ENCODE results near the gene PRDX4. TPM values are rescaled to one million over a fixed set of nuclear protein-coding genes. Genes with fewer than 3 reads are reported as not detected.

The PRDX4 gene
- total RNA-seq, 4 donors from 2014 or later: 64.5 to 146 (median 109) TPM

DNA sequence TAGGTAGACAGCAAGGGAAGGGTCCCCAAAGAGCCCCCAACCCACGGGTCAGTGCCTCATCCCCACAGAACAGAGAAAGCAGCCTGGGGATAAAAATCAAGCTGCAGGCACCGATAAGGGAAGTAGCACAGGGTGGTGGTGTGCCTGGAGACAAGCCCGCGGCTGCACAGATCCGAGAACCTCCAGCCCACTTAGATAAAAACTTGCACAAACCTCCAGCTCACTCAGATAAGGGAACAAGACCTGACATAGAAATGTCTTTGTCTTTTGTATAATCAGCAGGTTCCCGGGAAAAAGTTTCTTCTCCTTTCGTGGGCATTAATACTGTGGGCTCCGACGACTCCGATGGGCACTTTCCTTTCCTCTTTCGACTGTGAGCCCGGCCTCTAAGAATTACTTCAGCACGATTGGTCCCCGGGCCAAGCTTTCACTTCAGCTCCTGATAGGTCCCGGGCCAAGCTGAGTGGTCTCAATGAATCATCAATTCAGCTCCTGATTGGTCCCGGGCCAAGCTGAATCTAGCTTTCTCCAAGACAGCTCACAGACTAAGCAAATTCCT, 32.4 kb downstream of the PRDX4 start:
- Histone ChIP-seq H3K27me3 (no peaks in the 10 kb centered on the region), H3K36me3 (peaks cover 4% of the 10 kb centered on the region in 2 donors), H3K27ac (no peak overlapping the region), H3K9me3 (no peaks in the 10 kb centered on the region), H3K4me3 (replicated peaks in 1 of 3) (no peak overlapping the region), H3K4me1 (no peaks in the 10 kb centered on the region)
- DNase-seq: peak in 1 of 2 donors; percentile 3
- WGBS, 2 donors: 75 to 83% methylated on average over 4 to 11 of the region's 16 CpGs
- intact Hi-C loops (cut with DNase I): no loop called here
- TF ChIP-seq POLR2A (IDR thresholded peaks at IDR 0.05): no peak
- TF ChIP-seq, protein P1, sequence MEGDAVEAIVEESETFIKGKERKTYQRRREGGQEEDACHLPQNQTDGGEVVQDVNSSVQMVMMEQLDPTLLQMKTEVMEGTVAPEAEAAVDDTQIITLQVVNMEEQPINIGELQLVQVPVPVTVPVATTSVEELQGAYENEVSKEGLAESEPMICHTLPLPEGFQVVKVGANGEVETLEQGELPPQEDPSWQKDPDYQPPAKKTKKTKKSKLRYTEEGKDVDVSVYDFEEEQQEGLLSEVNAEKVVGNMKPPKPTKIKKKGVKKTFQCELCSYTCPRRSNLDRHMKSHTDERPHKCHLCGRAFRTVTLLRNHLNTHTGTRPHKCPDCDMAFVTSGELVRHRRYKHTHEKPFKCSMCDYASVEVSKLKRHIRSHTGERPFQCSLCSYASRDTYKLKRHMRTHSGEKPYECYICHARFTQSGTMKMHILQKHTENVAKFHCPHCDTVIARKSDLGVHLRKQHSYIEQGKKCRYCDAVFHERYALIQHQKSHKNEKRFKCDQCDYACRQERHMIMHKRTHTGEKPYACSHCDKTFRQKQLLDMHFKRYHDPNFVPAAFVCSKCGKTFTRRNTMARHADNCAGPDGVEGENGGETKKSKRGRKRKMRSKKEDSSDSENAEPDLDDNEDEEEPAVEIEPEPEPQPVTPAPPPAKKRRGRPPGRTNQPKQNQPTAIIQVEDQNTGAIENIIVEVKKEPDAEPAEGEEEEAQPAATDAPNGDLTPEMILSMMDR (IDR thresholded peaks at IDR 0.05): no peak

DNA sequence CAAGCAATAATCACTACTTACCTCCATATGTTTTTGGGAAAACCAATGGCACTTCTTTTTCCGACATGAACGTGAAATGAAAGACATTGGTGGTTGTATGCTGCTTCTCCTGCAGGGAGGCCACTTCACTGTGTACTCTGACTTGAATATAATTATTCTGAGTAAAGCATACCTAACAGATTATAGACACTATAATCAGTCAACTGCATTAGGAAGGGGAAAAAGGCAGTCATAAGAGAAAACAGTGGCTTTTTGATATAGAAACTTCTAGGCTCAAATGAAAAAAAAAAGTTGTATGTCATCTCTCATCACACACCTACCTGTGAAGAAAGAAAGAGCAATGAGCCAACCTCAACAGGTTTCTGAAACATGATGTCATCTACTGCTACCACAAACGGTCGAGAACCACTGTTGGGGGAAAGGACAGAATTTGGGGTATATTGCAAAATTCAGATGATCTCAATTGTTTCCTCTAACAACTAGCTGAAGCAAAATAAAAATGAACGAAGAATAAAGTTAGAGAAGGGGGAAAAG, 37.4 kb downstream of the PRDX4 start:
- no peak for DNase-seq
- H3K27ac ChIP-seq: no peak overlapping the region
- no peaks in the 10 kb centered on the region for H3K4me1 ChIP-seq
- peaks cover 4 to 12% of the 10 kb centered on the region in 2 donors for H3K36me3 ChIP-seq
- H3K4me3 ChIP-seq (replicated peaks in 1 of 3): no peak overlapping the region
- H3K27me3 ChIP-seq: no peaks in the 10 kb centered on the region
- H3K9me3 ChIP-seq: no peaks in the 10 kb centered on the region
- intact Hi-C loops (cut with DNase I): no loop called here
- 93 to 95% methylated on average over 5 of the region's 5 CpGs for WGBS, 2 donors
- no peak for TF ChIP-seq POLR2A (IDR thresholded peaks at IDR 0.05)
- TF ChIP-seq, protein P1 (IDR thresholded peaks at IDR 0.05): no peak

DNA sequence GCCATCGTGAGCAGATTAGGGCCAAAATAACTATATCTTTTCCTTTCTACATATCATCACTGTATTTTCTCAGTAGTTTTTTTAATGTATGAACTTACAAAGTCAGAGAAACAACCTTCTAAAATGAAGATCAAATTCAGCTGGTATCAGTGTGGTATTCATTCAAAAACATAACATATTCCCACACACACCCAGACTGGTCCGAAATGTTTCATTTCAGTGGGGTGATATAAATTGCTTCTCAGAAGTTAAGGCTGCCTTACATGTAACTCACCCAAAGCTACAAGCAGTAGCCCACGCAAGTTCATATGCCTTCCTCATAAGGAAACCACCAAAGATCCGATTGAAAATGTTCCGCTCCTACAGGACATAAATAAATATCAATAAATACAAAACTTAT, 37.9 kb downstream of the PRDX4 start:
- DNase-seq: no peak
- TF ChIP-seq, protein P1 (IDR thresholded peaks at IDR 0.05): no peak
- TF ChIP-seq POLR2A (IDR thresholded peaks at IDR 0.05): no peak
- Histone ChIP-seq H3K4me3 (replicated peaks in 1 of 3) (no peak overlapping the region), H3K36me3 (peaks cover 4 to 12% of the 10 kb centered on the region in 2 donors), H3K27me3 (no peaks in the 10 kb centered on the region), H3K9me3 (no peaks in the 10 kb centered on the region), H3K27ac (no peak overlapping the region), H3K4me1 (no peaks in the 10 kb centered on the region)
- intact Hi-C loops (cut with DNase I): no loop called here
- WGBS, 2 donors: 97 to 99% methylated on average over 5 of the region's 5 CpGs

DNA sequence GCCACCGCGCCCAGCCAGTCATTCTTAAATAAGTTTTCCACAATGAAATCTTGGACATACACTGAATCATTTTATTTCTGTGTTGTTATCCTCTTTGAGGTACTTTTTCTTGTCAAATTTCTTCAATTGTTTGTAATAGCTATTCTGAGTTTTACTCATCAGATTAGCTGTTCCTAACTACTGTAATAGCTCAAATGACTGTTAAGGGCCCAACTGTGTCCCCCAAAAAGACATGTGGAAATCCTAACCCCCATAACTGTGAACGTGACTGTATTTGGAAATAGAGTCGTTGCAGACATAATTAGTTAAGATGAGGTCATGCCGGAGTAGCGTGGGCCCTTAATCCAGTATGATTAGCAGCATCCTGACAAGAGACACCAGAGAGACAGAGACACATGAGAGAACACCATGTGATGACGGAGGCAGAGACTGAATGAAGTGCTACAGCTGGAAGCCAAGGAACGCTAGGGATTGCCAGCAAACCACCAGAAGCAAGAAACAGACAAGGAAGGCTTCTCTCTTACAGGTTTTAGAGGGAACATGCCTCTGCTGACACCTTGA, 52.9 kb downstream of the PRDX4 start:
- Histone ChIP-seq H3K4me1 (no peaks in the 10 kb centered on the region), H3K27me3 (no peaks in the 10 kb centered on the region), H3K27ac (no peak overlapping the region), H3K9me3 (no peaks in the 10 kb centered on the region), H3K4me3 (replicated peaks in 1 of 3) (no peak overlapping the region), H3K36me3 (peaks cover 4 to 5% of the 10 kb centered on the region in 2 donors)
- intact Hi-C loops (cut with DNase I): no loop called here
- TF ChIP-seq, protein P1 (IDR thresholded peaks at IDR 0.05): no peak
- TF ChIP-seq POLR2A (IDR thresholded peaks at IDR 0.05): no peak
- DNase-seq: no peak
- WGBS, 2 donors: 86 to 96% methylated on average over 8 of the region's 8 CpGs

DNA sequence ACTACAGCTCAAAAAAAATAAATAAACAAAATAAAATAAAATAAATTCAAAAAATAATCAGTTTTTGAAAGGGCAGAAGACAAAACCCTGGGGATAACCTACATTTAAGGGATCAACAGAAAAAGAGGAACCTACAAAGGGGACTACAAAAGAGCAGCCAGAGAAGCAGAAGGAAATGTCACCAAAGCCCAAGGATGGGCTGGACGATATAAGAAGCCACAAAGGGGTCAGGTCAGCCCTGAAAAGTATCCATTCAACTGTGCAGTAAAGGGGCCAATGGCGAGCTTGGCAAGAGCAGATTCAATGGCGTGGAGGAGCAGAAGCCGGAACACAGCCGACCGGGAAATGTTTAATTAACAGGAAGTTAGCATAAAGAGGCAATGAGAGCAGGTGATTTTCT, 58.9 kb downstream of the PRDX4 start:
- intact Hi-C loops (cut with DNase I): no loop called here
- Histone ChIP-seq H3K36me3 (peaks cover 0 to 12% of the 10 kb centered on the region in 2 donors), H3K27me3 (no peaks in the 10 kb centered on the region), H3K4me1 (no peaks in the 10 kb centered on the region), H3K4me3 (replicated peaks in 1 of 3) (no peak overlapping the region), H3K27ac (no peak overlapping the region), H3K9me3 (no peaks in the 10 kb centered on the region)
- TF ChIP-seq POLR2A (IDR thresholded peaks at IDR 0.05): no peak
- TF ChIP-seq, protein P1 (IDR thresholded peaks at IDR 0.05): no peak
- 82 to 94% methylated on average over 6 of the region's 6 CpGs for WGBS, 2 donors
- no peak for DNase-seq

Measured in thyroid gland (tissue), 4 donors.